H9 (cell line): ENCODE measurements around the gene METTL4. TPM values are rescaled to one million over a fixed set of nuclear protein-coding genes. Genes with fewer than 3 reads are reported as not detected.

Experiments
- DNase-seq: peaks from one replicate; pipeline ENCODE4 v3.0.0-alpha.2; 2017
- H2AFZ ChIP-seq: one replicate; pipeline ENCODE4 v1.6.1; 2013; ENCODE audit warnings: mild to moderate bottlenecking, low read length, control low read depth, moderate library complexity
- H2AK5ac ChIP-seq: 2 replicates; pipeline ENCODE4 v1.6.1; 2013; ENCODE audit warnings: low read length, control low read depth, mixed read lengths; ENCODE audit not compliant: insufficient read length
- H2BK120ac ChIP-seq: one replicate; pipeline ENCODE4 v1.6.1; 2013; ENCODE audit warnings: low read depth, mild to moderate bottlenecking, low read length, control low read depth, inconsistent platforms; ENCODE audit not compliant: poor library complexity, severe bottlenecking
- H2BK12ac ChIP-seq: 2 replicates; pipeline ENCODE4 v1.6.1; 2013; ENCODE audit warnings: low read length, control low read depth, mixed read lengths, low read depth; ENCODE audit not compliant: insufficient read length
- H2BK15ac ChIP-seq: 2 replicates; pipeline ENCODE4 v1.6.1; 2013; ENCODE audit warnings: low read depth, low read length, control low read depth
- H2BK20ac ChIP-seq: one replicate; pipeline ENCODE4 v1.6.1; 2013; ENCODE audit warnings: low read depth, mild to moderate bottlenecking, low read length, control low read depth, inconsistent platforms; ENCODE audit not compliant: poor library complexity, severe bottlenecking
- H2BK5ac ChIP-seq: 2 replicates; pipeline ENCODE4 v1.6.1; 2013; ENCODE audit warnings: low read length, control low read depth, mixed read lengths; ENCODE audit not compliant: insufficient read length
- H3K14ac ChIP-seq: 2 replicates; pipeline ENCODE4 v1.6.1; 2013; ENCODE audit warnings: low read length, control low read depth; ENCODE audit not compliant: insufficient read depth
- H3K18ac ChIP-seq: 2 replicates; pipeline ENCODE4 v1.6.1; 2013; ENCODE audit warnings: low read depth, mild to moderate bottlenecking, mixed read lengths, low read length, control low read depth; ENCODE audit not compliant: insufficient read length
- H3K23ac ChIP-seq: 2 replicates; pipeline ENCODE4 v1.6.1; 2013; ENCODE audit warnings: low read length, control low read depth, mixed read lengths, low read depth; ENCODE audit not compliant: insufficient read length
- H3K23me2 ChIP-seq: 2 replicates; pipeline ENCODE4 v1.6.1; 2013; ENCODE audit warnings: low read depth, mild to moderate bottlenecking, mixed read lengths, low read length, control low read depth; ENCODE audit not compliant: insufficient read length, poor library complexity, severe bottlenecking
- H3K27ac ChIP-seq: 2 replicates; pipeline ENCODE4 v1.5.1; 2013; ENCODE audit warnings: low read length, control low read depth, mixed read lengths, low read depth; ENCODE audit not compliant: insufficient read length
- H3K27me3 ChIP-seq: 2 replicates; pipeline ENCODE4 v1.6.1; 2013; ENCODE audit warnings: low read length, control low read depth, inconsistent platforms; ENCODE audit not compliant: insufficient read depth
- H3K4ac ChIP-seq: 2 replicates; pipeline ENCODE4 v1.6.1; 2013; ENCODE audit warnings: low read depth, mild to moderate bottlenecking, control low read depth, inconsistent platforms, low read length, moderate library complexity
- H3K4me1 ChIP-seq: 2 replicates; pipeline ENCODE4 v1.6.1; 2013; ENCODE audit warnings: low read length, control low read depth, inconsistent platforms; ENCODE audit not compliant: insufficient read depth
- H3K4me2 ChIP-seq: 2 replicates; pipeline ENCODE4 v1.6.1; 2013; ENCODE audit warnings: low read length, control low read depth, mixed read lengths; ENCODE audit not compliant: insufficient read length, insufficient read depth
- H3K56ac ChIP-seq: 2 replicates; pipeline ENCODE4 v1.6.1; 2013; ENCODE audit warnings: low read depth, mild to moderate bottlenecking, mixed read lengths, low read length, control low read depth; ENCODE audit not compliant: insufficient read length
- H3K79me1 ChIP-seq: 2 replicates; pipeline ENCODE4 v1.6.1; 2013; ENCODE audit warnings: low read depth, mild to moderate bottlenecking, moderate library complexity, low read length, control low read depth, inconsistent platforms; ENCODE audit not compliant: insufficient read depth, poor library complexity, severe bottlenecking
- H3K79me2 ChIP-seq: 2 replicates; pipeline ENCODE4 v1.6.1; 2013; ENCODE audit warnings: low read length, control low read depth, inconsistent platforms; ENCODE audit not compliant: insufficient read depth
- H3K9ac ChIP-seq: 2 replicates; pipeline ENCODE4 v1.6.1; 2013; ENCODE audit warnings: low read length, control low read depth, mixed read lengths; ENCODE audit not compliant: insufficient read length; ENCODE audit errors: extremely low read depth
- H3K9me3 ChIP-seq: one replicate; pipeline ENCODE4 v1.6.1; 2013; ENCODE audit warnings: low read depth, low read length, inconsistent platforms; ENCODE audit not compliant: control insufficient read depth
- H3T11ph ChIP-seq: one replicate; pipeline ENCODE4 v1.6.1; 2013; ENCODE audit warnings: mild to moderate bottlenecking, low read length, control low read depth, inconsistent platforms
- H4K20me1 ChIP-seq: one replicate; pipeline ENCODE4 v1.6.1; 2013; ENCODE audit not compliant: control insufficient read depth, insufficient read length, insufficient read depth
- H4K5ac ChIP-seq: 2 replicates; pipeline ENCODE4 v1.6.1; 2013; ENCODE audit warnings: low read depth, mild to moderate bottlenecking, mixed read lengths, low read length, control low read depth; ENCODE audit not compliant: insufficient read length
- H4K8ac ChIP-seq: replicated peaks from 2 replicates; pipeline ENCODE4 v1.6.1; 2013; ENCODE audit warnings: low read length, control low read depth, mixed read lengths, low read depth; ENCODE audit not compliant: insufficient read length
- H4K91ac ChIP-seq: 2 replicates; pipeline ENCODE4 v1.6.1; 2013; ENCODE audit warnings: low read depth, mild to moderate bottlenecking, moderate library complexity, mixed read lengths, low read length, control low read depth; ENCODE audit not compliant: insufficient read length
- H3K27ac Mint-ChIP-seq, 3 experiments: 2 replicates in 2 of 3; 3 replicates in 1 of 3; pipeline ENCODE4 v1.8.0; 2020 to 2021; ENCODE audit warnings: mixed read lengths in 3 of 3, mild to moderate bottlenecking in 1 of 3, moderate library complexity in 1 of 3
- H3K27me3 Mint-ChIP-seq: 2 replicates; pipeline ENCODE4 v1.8.0; 2021; ENCODE audit warnings: low read depth, mild to moderate bottlenecking, moderate library complexity, mixed read lengths
- H3K36me3 Mint-ChIP-seq, 3 experiments: 2 replicates in 2 of 3; 3 replicates in 1 of 3; pipeline ENCODE4 v1.8.0; 2020 to 2021; ENCODE audit warnings: low read depth in 3 of 3, mixed read lengths in 3 of 3; ENCODE audit not compliant: insufficient read depth in 1 of 3
- H3K4me1 Mint-ChIP-seq, 2 experiments: 2 replicates each; pipeline ENCODE4 v1.8.0; 2020; ENCODE audit warnings: mixed read lengths in 2 of 2
- H3K4me3 Mint-ChIP-seq, 2 experiments: 2 replicates in 1 of 2; 3 replicates in 1 of 2; pipeline ENCODE4 v1.8.0; 2020 to 2021; ENCODE audit warnings: mild to moderate bottlenecking in 2 of 2, mixed read lengths in 2 of 2, moderate library complexity in 1 of 2
- H3K9me3 Mint-ChIP-seq, 2 experiments: 2 replicates in 1 of 2; 3 replicates in 1 of 2; pipeline ENCODE4 v1.8.0; 2020; ENCODE audit warnings: mild to moderate bottlenecking in 2 of 2, mixed read lengths in 2 of 2, moderate library complexity in 1 of 2
- WGBS: extraction: QIAGEN DNeasy Blood & Tissue Kit; methylation state at CpG from one replicate; pipeline ENCODE4 v1.1.7; 2013; ENCODE audit warnings: missing lambda C conversion rate, low lambda C conversion rate, mixed read lengths; ENCODE audit not compliant: insufficient read length; ENCODE audit errors: extremely low coverage; 5-methylcytosine and 5-hydroxymethylcytosine counted together
- total RNA-seq: library from RNA; stranded (reverse); gene quantifications from 2 replicates; pipeline ENCODE4 v1.2.1, GENCODE V29; 2021
- TF ChIP-seq, protein P1 (sequence below): fragments of 200-600 bp; sonication (generic); conservative IDR thresholded peaks from 3 replicates; pipeline ENCODE4 v1.8.0; 2021; ENCODE audit warnings: antibody characterized with exemption, mild to moderate bottlenecking

METTL4 gene
- total RNA-seq, 1 experiment from 2014 or later = 14.2 TPM

DNA sequence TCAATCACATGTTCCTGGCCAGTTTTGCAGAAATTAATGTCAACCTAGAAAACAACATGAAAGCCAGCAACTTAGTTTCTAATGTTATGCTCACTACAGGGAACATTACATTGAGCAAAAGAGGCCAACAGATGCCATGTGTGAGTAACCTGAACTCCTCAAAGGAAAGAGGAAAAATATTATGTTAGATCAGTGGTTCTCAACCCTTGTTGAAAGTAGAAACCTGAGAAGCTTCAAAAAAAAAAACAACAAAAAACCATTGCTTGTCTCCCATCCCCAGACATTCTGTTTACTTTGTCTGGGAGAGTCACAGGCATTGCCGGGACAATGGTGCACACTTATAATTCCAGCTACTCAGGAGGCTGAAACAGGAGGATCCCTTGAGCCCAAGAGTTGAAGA is 57.7 kb downstream of the METTL4 start:
- Histone ChIP-seq H2AFZ (no peak overlapping the region), H3K79me2 (no peaks in the 10 kb centered on the region), H3K56ac (no peak overlapping the region), H3K23me2 (no peaks in the 10 kb centered on the region), H4K91ac (no peak overlapping the region), H3K4ac (no peak overlapping the region), H4K8ac (no peak overlapping the region), H2BK15ac (no peak overlapping the region), H3K9ac (no peak overlapping the region), H3K14ac (no peak overlapping the region), H3K27ac (no peak overlapping the region), H2BK12ac (no peak overlapping the region), H3K23ac (no peak overlapping the region), H3K9me3 (no peaks in the 10 kb centered on the region), H3K79me1 (no peaks in the 10 kb centered on the region), H3K18ac (no peak overlapping the region), H4K20me1 (no peaks in the 10 kb centered on the region), H2BK20ac (no peak overlapping the region), H3T11ph (no peak overlapping the region), H4K5ac (no peak overlapping the region), H3K4me1 (no peaks in the 10 kb centered on the region; the same call in 1 of the 2 replicates), H2AK5ac (no peak overlapping the region), H3K27me3 (no peaks in the 10 kb centered on the region), H3K4me2 (no peak overlapping the region), H2BK5ac (no peak overlapping the region), H2BK120ac (no peak overlapping the region)
- no peak for DNase-seq
- Mint-ChIP-seq H3K4me1 (peaks cover 4% of the 10 kb centered on the region in 2 experiments; a peak in 3 of 4 replicates), H3K27me3 (no peaks in the 10 kb centered on the region), H3K36me3 (no peaks in the 10 kb centered on the region), H3K9me3 (no peaks in the 10 kb centered on the region), H3K4me3 (no peak overlapping the region), H3K27ac (no peak overlapping the region)
- no CpG with 5 or more reads among the region's 1 CpG for WGBS
- TF ChIP-seq, protein P1, sequence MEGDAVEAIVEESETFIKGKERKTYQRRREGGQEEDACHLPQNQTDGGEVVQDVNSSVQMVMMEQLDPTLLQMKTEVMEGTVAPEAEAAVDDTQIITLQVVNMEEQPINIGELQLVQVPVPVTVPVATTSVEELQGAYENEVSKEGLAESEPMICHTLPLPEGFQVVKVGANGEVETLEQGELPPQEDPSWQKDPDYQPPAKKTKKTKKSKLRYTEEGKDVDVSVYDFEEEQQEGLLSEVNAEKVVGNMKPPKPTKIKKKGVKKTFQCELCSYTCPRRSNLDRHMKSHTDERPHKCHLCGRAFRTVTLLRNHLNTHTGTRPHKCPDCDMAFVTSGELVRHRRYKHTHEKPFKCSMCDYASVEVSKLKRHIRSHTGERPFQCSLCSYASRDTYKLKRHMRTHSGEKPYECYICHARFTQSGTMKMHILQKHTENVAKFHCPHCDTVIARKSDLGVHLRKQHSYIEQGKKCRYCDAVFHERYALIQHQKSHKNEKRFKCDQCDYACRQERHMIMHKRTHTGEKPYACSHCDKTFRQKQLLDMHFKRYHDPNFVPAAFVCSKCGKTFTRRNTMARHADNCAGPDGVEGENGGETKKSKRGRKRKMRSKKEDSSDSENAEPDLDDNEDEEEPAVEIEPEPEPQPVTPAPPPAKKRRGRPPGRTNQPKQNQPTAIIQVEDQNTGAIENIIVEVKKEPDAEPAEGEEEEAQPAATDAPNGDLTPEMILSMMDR = no peak
